CD4-positive, alpha-beta T cell (primary cell): ENCODE measurements around the gene EPG5. TPM values are rescaled to one million over a fixed set of nuclear protein-coding genes. Genes with fewer than 3 reads are reported as not detected.
"Not testable (repeated sequence)": the region's sequence is repeated elsewhere in the genome, so short reads cannot be mapped to it uniquely, and the experiment has no call there.

Experiments used
- ATAC-seq: fragments of 200-7000 bp; cut with Tn5 transposase; one replicate; pipeline ENCODE4 v1.10.0; 2022; ENCODE audit warnings: mild to moderate bottlenecking; ENCODE audit not compliant: poor library complexity
- CTCF ChIA-PET: fragments of 350-600 bp; sonication (Branson Sonifier 250); formaldehyde crosslinking; loops from one replicate; lab custom pipeline; 2021; ENCODE audit warnings: antibody characterized with exemption, inconsistent platforms; lab: Charles Lee
- POLR2A ChIA-PET: fragments of 350-600 bp; sonication (Branson Sonifier 250); formaldehyde crosslinking; loops from one replicate; lab custom pipeline; 2021; ENCODE audit warnings: antibody characterized with exemption, inconsistent platforms; lab: Charles Lee
- DNase-seq, 14 experiments: peaks; one replicate each; pipeline ENCODE4 v3.0.0-alpha.2; 2013 to 2020; ENCODE audit warnings: mixed read lengths in 2 of 14
- H3K27ac ChIP-seq, 2 donors: one replicate each; pipeline versions ENCODE4 v1.5.1 to v1.7.0; 2013; ENCODE audit warnings: low read length in 2 of 2, low read depth in 1 of 2, mild to moderate bottlenecking in 1 of 2
- H3K27me3 ChIP-seq, 2 experiments: 1 replicate in 1 of 2; 2 replicates in 1 of 2; pipeline versions ENCODE4 v1.6.1 to v1.7.0; 2013; ENCODE audit warnings: low read length in 2 of 2, control low read depth in 1 of 2, mild to moderate bottlenecking in 1 of 2, moderate library complexity in 1 of 2; ENCODE audit not compliant: insufficient read depth in 2 of 2, control insufficient read depth in 1 of 2
- H3K36me3 ChIP-seq: one replicate; pipeline ENCODE4 v1.6.1; 2013; ENCODE audit warnings: low read length, control low read depth; ENCODE audit not compliant: insufficient read depth
- H3K4me1 ChIP-seq: one replicate; pipeline ENCODE4 v1.6.1; 2013; ENCODE audit warnings: low read length, control low read depth; ENCODE audit not compliant: insufficient read depth
- H3K4me3 ChIP-seq: one replicate; pipeline ENCODE4 v1.5.1; 2013; ENCODE audit warnings: mild to moderate bottlenecking, low read length, moderate library complexity
- H3K9me3 ChIP-seq, 2 experiments: 1 replicate in 1 of 2; 2 replicates in 1 of 2; pipeline versions ENCODE4 v1.6.1 to v1.7.0; 2013; ENCODE audit warnings: low read length in 2 of 2, mild to moderate bottlenecking in 2 of 2, control low read depth in 1 of 2, moderate library complexity in 1 of 2; ENCODE audit not compliant: control insufficient read depth in 1 of 2, insufficient read depth in 1 of 2
- H3K27ac Mint-ChIP-seq: one replicate; pipeline ENCODE4 v1.8.0; 2020; ENCODE audit warnings: mixed read lengths
- H3K27me3 Mint-ChIP-seq: one replicate; pipeline ENCODE4 v1.8.0; 2021; ENCODE audit warnings: mixed read lengths
- H3K36me3 Mint-ChIP-seq: one replicate; pipeline ENCODE4 v1.8.0; 2021; ENCODE audit warnings: low read depth, mixed read lengths
- H3K4me1 Mint-ChIP-seq: one replicate; pipeline ENCODE4 v1.8.0; 2021; ENCODE audit warnings: low read depth, mixed read lengths
- H3K4me3 Mint-ChIP-seq: one replicate; pipeline ENCODE4 v1.8.0; 2020; ENCODE audit warnings: mild to moderate bottlenecking, mixed read lengths
- H3K9me3 Mint-ChIP-seq: one replicate; pipeline ENCODE4 v1.8.0; 2020; ENCODE audit warnings: mixed read lengths
- intact Hi-C, 2 experiments: fragments of 100-400 bp; cut with DNase I in 1 of 2; cut with micrococcal nuclease in 1 of 2; formaldehyde crosslinking; loops; one replicate each; pipeline versions ENCODE4 v1.15.1 to v1.9.0; 2023 to 2025; cut with DNase I, micrococcal nuclease
- total RNA-seq, 174 experiments: library from RNA in 2 of 174; stranded (reverse) in 2 of 174; gene quantifications; one replicate each; pipeline ENCODE4 v1.2.3 and lab custom pipeline; 2021 to 2026
- TF ChIP-seq, protein P1 (sequence below): fragments of 200-600 bp; IDR thresholded peaks from one replicate; pipeline ENCODE4 v1.8.0; 2022; ENCODE audit warnings: antibody characterized with exemption, mild to moderate bottlenecking

The EPG5 gene
- total RNA-seq, 2 experiments from 2014 or later = 25.3 to 26.9 TPM

DNA sequence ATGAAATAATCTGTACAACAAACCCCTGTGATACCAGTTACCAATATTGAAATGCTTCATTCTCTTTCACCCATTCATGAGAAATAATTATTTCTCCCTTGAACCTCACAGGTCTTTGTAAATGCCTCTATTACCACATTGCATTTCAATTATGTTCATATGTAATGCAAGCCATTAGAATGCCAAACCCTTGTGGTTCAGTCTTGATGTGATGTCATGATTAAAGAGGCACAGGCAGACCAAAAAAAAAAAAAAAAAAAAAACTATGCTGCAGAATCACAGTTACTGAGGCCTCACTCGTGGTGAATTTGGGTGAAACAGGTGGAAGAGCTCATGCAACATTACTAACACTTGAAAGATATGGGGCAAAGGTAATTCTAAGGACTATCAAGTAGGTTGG is 9.4 kb upstream of the EPG5 start:
- H3K4me3 ChIP-seq = no peak overlapping the region
- Mint-ChIP-seq H3K4me3 (no peak overlapping the region), H3K4me1 (peaks cover 6% of the 10 kb centered on the region), H3K27me3 (no peaks in the 10 kb centered on the region), H3K27ac (no peak overlapping the region), H3K9me3 (no peaks in the 10 kb centered on the region), H3K36me3 (no peaks in the 10 kb centered on the region)
- CTCF ChIA-PET = interaction anchor here (0.7 to 1.6 kb wide), 2 partner anchors 97 to 252 kb away, joined by 4 read pairs; no protein-coding TSS in a partner anchor
- DNase-seq = no peak
- ATAC-seq = no peak
- H3K4me1 ChIP-seq = no peaks in the 10 kb centered on the region
- intact Hi-C loops = loop anchor here (5.0 to 10.0 kb wide), 3 partner anchors 46 to 702 kb away; no protein-coding TSS in a partner anchor
- TF ChIP-seq, protein P1, sequence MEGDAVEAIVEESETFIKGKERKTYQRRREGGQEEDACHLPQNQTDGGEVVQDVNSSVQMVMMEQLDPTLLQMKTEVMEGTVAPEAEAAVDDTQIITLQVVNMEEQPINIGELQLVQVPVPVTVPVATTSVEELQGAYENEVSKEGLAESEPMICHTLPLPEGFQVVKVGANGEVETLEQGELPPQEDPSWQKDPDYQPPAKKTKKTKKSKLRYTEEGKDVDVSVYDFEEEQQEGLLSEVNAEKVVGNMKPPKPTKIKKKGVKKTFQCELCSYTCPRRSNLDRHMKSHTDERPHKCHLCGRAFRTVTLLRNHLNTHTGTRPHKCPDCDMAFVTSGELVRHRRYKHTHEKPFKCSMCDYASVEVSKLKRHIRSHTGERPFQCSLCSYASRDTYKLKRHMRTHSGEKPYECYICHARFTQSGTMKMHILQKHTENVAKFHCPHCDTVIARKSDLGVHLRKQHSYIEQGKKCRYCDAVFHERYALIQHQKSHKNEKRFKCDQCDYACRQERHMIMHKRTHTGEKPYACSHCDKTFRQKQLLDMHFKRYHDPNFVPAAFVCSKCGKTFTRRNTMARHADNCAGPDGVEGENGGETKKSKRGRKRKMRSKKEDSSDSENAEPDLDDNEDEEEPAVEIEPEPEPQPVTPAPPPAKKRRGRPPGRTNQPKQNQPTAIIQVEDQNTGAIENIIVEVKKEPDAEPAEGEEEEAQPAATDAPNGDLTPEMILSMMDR = no peak
- H3K36me3 ChIP-seq = no peaks in the 10 kb centered on the region
- POLR2A ChIA-PET = no interaction called here
- no peaks in the 10 kb centered on the region for H3K9me3 ChIP-seq
- no peak overlapping the region for H3K27ac ChIP-seq
- no peaks in the 10 kb centered on the region for H3K27me3 ChIP-seq

DNA sequence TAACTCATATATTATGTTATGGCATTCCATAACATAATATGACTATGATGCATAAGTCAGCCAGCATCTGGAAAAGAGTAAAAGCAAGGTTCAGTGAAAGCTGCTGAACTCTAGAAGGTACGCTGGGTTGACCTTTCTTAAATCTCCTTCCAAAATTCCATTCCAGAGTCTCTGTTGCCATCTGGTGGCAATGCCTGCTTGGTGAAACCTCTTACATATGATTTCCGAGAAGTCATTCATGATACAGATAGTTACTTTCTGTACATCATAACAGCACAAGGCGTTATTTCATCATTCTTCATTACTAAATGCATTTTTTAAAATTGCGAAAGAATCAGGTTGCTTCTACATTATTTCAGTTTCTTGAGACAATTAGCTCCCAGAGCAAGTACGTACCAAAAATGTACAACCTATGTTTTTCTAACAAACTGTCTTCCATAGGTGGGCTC is 7.0 kb upstream of the EPG5 start:
- ChIA-PET POLR2A (interaction anchor here (0.8 to 2.4 kb wide), 5 partner anchors 12 to 99 kb away, joined by 3 to 10 read pairs (median 4); no protein-coding TSS in a partner anchor), CTCF (interaction anchor here (0.7 to 2.2 kb wide), 11 partner anchors 11 to 309 kb away, joined by 3 to 19 read pairs (median 4); no protein-coding TSS in a partner anchor)
- Histone ChIP-seq H3K27me3 (no peaks in the 10 kb centered on the region), H3K4me3 (no peak overlapping the region), H3K9me3 (no peaks in the 10 kb centered on the region), H3K4me1 (no peaks in the 10 kb centered on the region), H3K27ac (no peak overlapping the region), H3K36me3 (no peaks in the 10 kb centered on the region)
- no peaks in the 10 kb centered on the region for H3K36me3 Mint-ChIP-seq
- TF ChIP-seq, protein P1 = peak; percentile 77
- no peak overlapping the region for H3K4me3 Mint-ChIP-seq
- ATAC-seq (peak; percentile 86), DNase-seq (peak; percentile 40 to 86 (median 58))
- H3K27me3 Mint-ChIP-seq = no peaks in the 10 kb centered on the region
- peaks cover 6% of the 10 kb centered on the region for H3K4me1 Mint-ChIP-seq
- intact Hi-C loops = loop anchor here (1.0 to 10.0 kb wide), 8 partner anchors 11 to 699 kb away; partner anchors contain the start of gene PSTPIP2 (in 1 of the 2)
- peak overlapping the region; percentile 28 for H3K27ac Mint-ChIP-seq
- H3K9me3 Mint-ChIP-seq = no peaks in the 10 kb centered on the region

DNA sequence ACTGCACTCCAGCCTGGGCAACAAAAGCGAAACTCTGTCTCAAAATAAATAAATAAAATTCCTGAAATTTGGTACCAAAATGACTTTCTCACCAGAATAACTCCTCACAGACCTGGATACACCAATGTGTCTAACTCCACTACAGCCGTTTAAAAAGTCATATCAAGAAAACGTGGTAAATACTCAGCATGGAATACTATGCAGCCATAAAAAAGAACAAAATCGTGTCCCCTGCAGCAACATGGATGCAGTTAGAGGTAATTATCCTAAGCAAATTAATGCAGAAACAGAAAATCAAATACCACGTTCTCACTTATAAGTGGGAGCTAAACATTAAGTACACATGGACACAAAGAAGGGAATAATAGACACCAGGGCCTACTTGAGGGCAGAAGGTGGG is 2.2 kb downstream of the EPG5 start:
- H3K9me3 ChIP-seq, H3K27ac ChIP-seq, H3K9me3 Mint-ChIP-seq, H3K4me3 ChIP-seq, H3K36me3 ChIP-seq, H3K27me3 ChIP-seq, H3K27me3 Mint-ChIP-seq, POLR2A ChIA-PET, H3K27ac Mint-ChIP-seq, ATAC-seq, DNase-seq: not testable (repeated sequence)
- H3K4me3 Mint-ChIP-seq = peak overlapping the region; percentile 69
- intact Hi-C loops = loop anchor here in 1 of 2 experiments (5.0 kb wide), 1 partner anchor 278 kb away; no protein-coding TSS in a partner anchor
- CTCF ChIA-PET = interaction anchor here (1.1 kb wide), 1 partner anchor 109 kb away, joined by 3 read pairs; no protein-coding TSS in a partner anchor
- peaks cover 41% of the 10 kb centered on the region for H3K36me3 Mint-ChIP-seq
- H3K4me1 Mint-ChIP-seq = peaks cover 72% of the 10 kb centered on the region
- peaks cover 48% of the 10 kb centered on the region for H3K4me1 ChIP-seq
